Hepatocyte (in vitro differentiated cells): Measurements from ENCODE around the gene NR2E1. TPM values are rescaled to one million over a fixed set of nuclear protein-coding genes. Genes with fewer than 3 reads are reported as not detected.

ENCODE experiments used
- DNase-seq: peaks from one replicate; pipeline ENCODE4 v3.0.0-alpha.2; 2016; ENCODE audit warnings: low spot score
- H2AFZ ChIP-seq: fragments of 200-600 bp; sonication (generic); 2 replicates; pipeline ENCODE4 v1.6.0; 2016; ENCODE audit warnings: antibody characterized with exemption, mild to moderate bottlenecking
- H3K27ac ChIP-seq: fragments of 200-600 bp; sonication (generic); 2 replicates; pipeline ENCODE4 v1.5.1; 2016; ENCODE audit warnings: mild to moderate bottlenecking
- H3K27me3 ChIP-seq: fragments of 200-600 bp; sonication (generic); 2 replicates; pipeline ENCODE4 v1.6.1; 2016
- H3K36me3 ChIP-seq: fragments of 200-600 bp; sonication (generic); replicated peaks from 2 replicates; pipeline ENCODE4 v1.5.1; 2016; ENCODE audit warnings: low read depth; ENCODE audit not compliant: insufficient read depth
- H3K4me1 ChIP-seq: fragments of 200-600 bp; sonication (generic); 2 replicates; pipeline ENCODE4 v1.5.1; 2016; ENCODE audit warnings: mild to moderate bottlenecking, moderate library complexity; ENCODE audit not compliant: insufficient read depth
- H3K4me2 ChIP-seq: fragments of 200-600 bp; sonication (generic); 2 replicates; pipeline ENCODE4 v1.6.0; 2016
- H3K4me3 ChIP-seq: fragments of 200-600 bp; sonication (generic); 2 replicates; pipeline ENCODE4 v1.5.1; 2016; ENCODE audit warnings: mild to moderate bottlenecking
- H3K79me2 ChIP-seq: fragments of 200-600 bp; sonication (generic); 2 replicates; pipeline ENCODE4 v1.6.0; 2017; ENCODE audit warnings: mild to moderate bottlenecking
- H3K9me2 ChIP-seq: fragments of 200-600 bp; sonication (generic); replicated peaks from 2 replicates; pipeline ENCODE4 v1.6.0; 2017; ENCODE audit warnings: mild to moderate bottlenecking; ENCODE audit not compliant: insufficient read depth
- H3K9me3 ChIP-seq: fragments of 200-600 bp; sonication (generic); 2 replicates; pipeline ENCODE4 v1.5.1; 2016; ENCODE audit warnings: low read depth, mild to moderate bottlenecking
- H4K20me1 ChIP-seq: fragments of 200-600 bp; sonication (generic); 2 replicates; pipeline ENCODE4 v1.6.0; 2016; ENCODE audit warnings: mild to moderate bottlenecking; ENCODE audit not compliant: insufficient read depth, poor library complexity, severe bottlenecking
- CTCF ChIP-seq: fragments of 200-600 bp; sonication (generic); IDR thresholded peaks from 2 replicates; pipeline ENCODE4 v1.5.1; 2016; ENCODE audit warnings: antibody characterized with exemption, mild to moderate bottlenecking; ENCODE audit not compliant: poor library complexity
- EZH2 ChIP-seq: fragments of 200-600 bp; sonication (generic); IDR thresholded peaks from 2 replicates; pipeline ENCODE4 v1.6.1; 2016; ENCODE audit warnings: antibody characterized with exemption, mild to moderate bottlenecking, borderline replicate concordance
- EZH2phosphoT487 ChIP-seq: fragments of 200-600 bp; sonication (generic); IDR thresholded peaks from one replicate; pipeline ENCODE4 v1.6.1; 2018; ENCODE audit warnings: antibody characterized with exemption, mild to moderate bottlenecking, low read depth, moderate library complexity; ENCODE audit not compliant: unreplicated experiment, severe bottlenecking
- WGBS: methylation state at CpG from one replicate; pipeline ENCODE4 v1.1.6; 2016; ENCODE audit warnings: low lambda C conversion rate; ENCODE audit errors: missing lambda C conversion rate; 5-methylcytosine and 5-hydroxymethylcytosine counted together
- polyA plus RNA-seq: library from polyadenylated mRNA; unstranded; fragments of >200 nt; fragmentation: Nextera tagmentation; extraction: Ambion mirVana; gene quantifications from 2 replicates; pipeline ENCODE4 v1.2.1, GENCODE V29; 2016
- total RNA-seq: library from RNA; depleted of rRNA; stranded (reverse); fragments of >200 nt; gene quantifications from 2 replicates; pipeline ENCODE4 v1.2.3, GENCODE V29; 2014

The NR2E1 gene
- total and polyA plus RNA-seq, 2 experiments from 2014 or later, result not detected

- H3K9me3 ChIP-seq, result no peaks in the 10 kb centered on the region
- DNase-seq, result no peak
- H3K27ac ChIP-seq, result no peak overlapping the region
- no peak for TF ChIP-seq EZH2phosphoT487
- TF ChIP-seq CTCF, result no peak
- no peak for TF ChIP-seq EZH2
- H3K4me1 ChIP-seq, result no peaks in the 10 kb centered on the region
- peaks cover 33% of the 10 kb centered on the region for H4K20me1 ChIP-seq
- H3K79me2 ChIP-seq, result peaks cover 89% of the 10 kb centered on the region
- H3K4me3 ChIP-seq, result no peak overlapping the region
- H3K27me3 ChIP-seq, result no peaks in the 10 kb centered on the region
- H2AFZ ChIP-seq, result no peak overlapping the region
- no peaks in the 10 kb centered on the region for H3K9me2 ChIP-seq
- no peak overlapping the region for H3K4me2 ChIP-seq
- WGBS, result 92% methylated on average over 4 of the region's 4 CpGs
- no peaks in the 10 kb centered on the region for H3K36me3 ChIP-seq
Observed at GRCh38 chr6:108235127-108235526, 69.3 kb downstream of the NR2E1 start.

- Histone ChIP-seq H3K9me3 (no peaks in the 10 kb centered on the region), H2AFZ (no peak overlapping the region), H3K27me3 (no peaks in the 10 kb centered on the region), H3K4me2 (no peak overlapping the region), H3K4me1 (peaks cover 4% of the 10 kb centered on the region), H3K79me2 (peaks cover 92% of the 10 kb centered on the region), H3K9me2 (no peaks in the 10 kb centered on the region), H4K20me1 (peaks cover 25% of the 10 kb centered on the region), H3K27ac (no peak overlapping the region), H3K4me3 (no peak overlapping the region), H3K36me3 (no peaks in the 10 kb centered on the region)
- no peak for TF ChIP-seq CTCF
- no peak for TF ChIP-seq EZH2phosphoT487
- TF ChIP-seq EZH2, result no peak
- no peak for DNase-seq
- 55% methylated on average over 2 of the region's 2 CpGs for WGBS
Observed at GRCh38 chr6:108236791-108237190, 71.0 kb downstream of the NR2E1 start.

- peaks cover 94% of the 10 kb centered on the region for H3K79me2 ChIP-seq
- H2AFZ ChIP-seq, result no peak overlapping the region
- no peak overlapping the region for H3K4me3 ChIP-seq
- peaks cover 19% of the 10 kb centered on the region for H4K20me1 ChIP-seq
- no peaks in the 10 kb centered on the region for H3K36me3 ChIP-seq
- DNase-seq, result no peak
- H3K9me2 ChIP-seq, result no peaks in the 10 kb centered on the region
- no peaks in the 10 kb centered on the region for H3K9me3 ChIP-seq
- WGBS, result 97% methylated on average over 4 of the region's 4 CpGs
- H3K27ac ChIP-seq, result no peak overlapping the region
- H3K27me3 ChIP-seq, result no peaks in the 10 kb centered on the region
- no peak overlapping the region for H3K4me2 ChIP-seq
- TF ChIP-seq EZH2, result no peak
- no peak for TF ChIP-seq EZH2phosphoT487
- no peak for TF ChIP-seq CTCF
- H3K4me1 ChIP-seq, result peaks cover 4% of the 10 kb centered on the region
Observed at GRCh38 chr6:108238322-108238721, 72.5 kb downstream of the NR2E1 start.

Other genes starting within 250 kb of the NR2E1 start
- gene SEC63, start 207.8 kb upstream of the NR2E1 start, total RNA-seq, result 36.6 and 40.0 TPM in 2 replicates
- gene SEC63, start 207.8 kb upstream of the NR2E1 start, polyA plus RNA-seq, result 131 and 132 TPM in 2 replicates
- gene OSTM1, start 91.3 kb upstream of the NR2E1 start, total RNA-seq, result 25.3 and 26.1 TPM in 2 replicates
- 19.1 and 24.1 TPM in 2 replicates for gene OSTM1, start 91.3 kb upstream of the NR2E1 start, polyA plus RNA-seq
- 291 and 320 TPM in 2 replicates for gene SNX3, start 95.0 kb downstream of the NR2E1 start, total RNA-seq
- gene SNX3, start 95.0 kb downstream of the NR2E1 start, polyA plus RNA-seq, result 298 and 359 TPM in 2 replicates
- 9.7 and 9.9 TPM in 2 replicates for gene AFG1L, start 129.0 kb downstream of the NR2E1 start, total RNA-seq
- 9.2 and 9.4 TPM in 2 replicates for gene AFG1L, start 129.0 kb downstream of the NR2E1 start, polyA plus RNA-seq